ENCODE measurements around the gene TDRD12.
"Not testable (repeated sequence)": the region's sequence is repeated elsewhere in the genome, so short reads cannot be mapped to it uniquely, and the experiment has no call there.

The TDRD12 gene

DNA sequence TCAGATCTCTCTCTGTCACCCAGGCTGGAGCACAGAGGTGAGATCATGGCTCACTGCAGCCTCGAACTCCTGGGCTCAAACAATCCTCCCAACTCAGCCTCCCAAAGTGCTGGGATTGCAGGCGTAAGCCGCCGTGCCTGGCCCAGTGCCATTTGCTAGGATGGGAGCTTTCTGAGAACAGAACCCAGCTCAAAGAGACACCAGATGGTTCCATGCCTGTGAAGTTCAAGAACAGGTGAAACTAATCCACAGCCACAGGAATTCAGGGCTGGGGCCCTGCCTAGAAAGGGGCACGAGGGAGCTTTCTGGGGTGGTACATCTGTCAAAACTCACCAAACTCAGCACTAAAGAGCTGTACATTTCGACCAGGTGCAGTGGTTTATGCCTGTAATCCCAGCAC lies 145.8 kb downstream of the TDRD12 start:
- FAIRE-seq (no peak), DNase-seq (ENCODE audit: insufficient read length, low spot score) (no peak)
- no peak for TF ChIP-seq POLR2A (IDR thresholded peaks at IDR 0.05; ENCODE audit: low read depth, low read length)

DNA sequence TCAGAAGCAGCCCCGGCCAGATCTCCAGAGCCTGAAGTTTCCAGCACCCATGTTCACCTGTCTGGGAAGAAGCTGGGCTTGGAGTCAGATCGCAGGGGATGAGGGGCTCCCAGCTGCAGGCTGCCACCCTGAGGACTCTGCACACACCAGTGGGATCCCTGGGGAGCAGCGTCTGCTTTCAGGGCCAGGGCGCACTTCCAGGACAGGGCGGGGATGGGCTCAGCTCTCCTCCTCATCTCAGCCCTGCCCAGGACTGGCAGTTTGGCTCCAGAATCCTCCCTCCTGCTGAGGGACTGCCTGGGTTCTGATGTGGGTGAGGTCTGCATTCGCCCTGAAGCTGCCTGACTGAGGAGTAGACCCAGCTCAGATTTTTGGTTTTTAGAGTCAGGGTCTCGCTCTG lies 146.5 kb downstream of the TDRD12 start:
- DNase-seq (ENCODE audit: insufficient read length, low spot score) (no peak), FAIRE-seq (no peak)
- no peak for TF ChIP-seq POLR2A (IDR thresholded peaks at IDR 0.05; ENCODE audit: low read depth, low read length)

DNA sequence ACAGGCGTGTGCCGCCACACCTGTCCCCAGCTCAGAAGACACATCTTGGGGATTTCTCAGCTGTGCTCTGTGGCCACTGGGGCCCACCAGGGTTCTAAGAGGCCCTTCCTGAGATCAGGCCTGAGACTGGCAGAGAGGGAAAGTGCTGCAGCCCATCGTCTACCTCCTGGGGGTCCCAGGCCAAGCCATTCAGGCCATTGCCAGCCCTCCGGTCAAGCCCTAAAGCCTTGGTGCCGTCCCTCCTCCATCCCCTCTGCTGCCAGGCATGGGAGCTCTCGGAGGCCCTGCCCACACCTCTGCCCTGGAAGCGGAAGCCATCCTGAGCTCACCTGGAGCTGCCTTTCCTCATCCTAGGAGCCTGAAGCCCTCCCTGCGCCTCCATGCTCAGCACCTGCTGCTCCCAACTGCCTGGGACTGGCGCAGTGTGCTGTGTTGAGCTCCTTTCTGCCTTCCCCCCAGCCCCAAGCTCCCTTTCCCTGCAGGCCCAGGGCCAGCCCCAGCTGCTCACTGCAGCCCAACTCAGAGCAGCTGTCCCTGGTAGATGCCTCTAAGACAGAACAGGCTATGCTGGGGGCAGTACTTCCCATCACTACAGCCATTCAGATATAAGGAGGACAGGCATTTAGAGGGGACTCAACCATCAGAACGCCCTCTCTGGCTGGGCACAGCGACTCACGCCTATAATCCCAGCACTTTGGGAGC lies 147.1 kb downstream of the TDRD12 start:
- FAIRE-seq (no peak), DNase-seq (ENCODE audit: insufficient read length, low spot score) (no peak)
- TF ChIP-seq POLR2A (IDR thresholded peaks at IDR 0.05; ENCODE audit: low read depth, low read length) = no peak

DNA sequence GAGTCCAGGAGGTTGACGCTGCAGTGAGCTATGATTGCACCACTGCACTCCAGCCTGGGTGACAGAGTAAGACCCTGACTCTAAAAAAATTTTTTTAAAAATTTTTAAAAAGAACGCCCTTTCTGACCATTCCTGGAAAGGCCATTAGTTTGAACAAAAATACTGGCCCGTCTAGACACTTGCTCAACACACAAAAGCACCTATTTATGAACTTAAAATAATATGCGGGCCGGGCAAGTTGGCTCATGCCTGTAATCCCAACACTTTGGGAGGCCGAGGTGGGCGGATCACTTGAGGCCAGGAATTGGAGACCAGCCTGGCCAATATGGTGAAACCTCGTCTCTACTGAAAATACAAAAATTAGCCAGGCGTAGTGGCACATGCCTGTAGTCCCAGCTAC lies 147.9 kb downstream of the TDRD12 start:
- FAIRE-seq = not testable (repeated sequence)

DNA sequence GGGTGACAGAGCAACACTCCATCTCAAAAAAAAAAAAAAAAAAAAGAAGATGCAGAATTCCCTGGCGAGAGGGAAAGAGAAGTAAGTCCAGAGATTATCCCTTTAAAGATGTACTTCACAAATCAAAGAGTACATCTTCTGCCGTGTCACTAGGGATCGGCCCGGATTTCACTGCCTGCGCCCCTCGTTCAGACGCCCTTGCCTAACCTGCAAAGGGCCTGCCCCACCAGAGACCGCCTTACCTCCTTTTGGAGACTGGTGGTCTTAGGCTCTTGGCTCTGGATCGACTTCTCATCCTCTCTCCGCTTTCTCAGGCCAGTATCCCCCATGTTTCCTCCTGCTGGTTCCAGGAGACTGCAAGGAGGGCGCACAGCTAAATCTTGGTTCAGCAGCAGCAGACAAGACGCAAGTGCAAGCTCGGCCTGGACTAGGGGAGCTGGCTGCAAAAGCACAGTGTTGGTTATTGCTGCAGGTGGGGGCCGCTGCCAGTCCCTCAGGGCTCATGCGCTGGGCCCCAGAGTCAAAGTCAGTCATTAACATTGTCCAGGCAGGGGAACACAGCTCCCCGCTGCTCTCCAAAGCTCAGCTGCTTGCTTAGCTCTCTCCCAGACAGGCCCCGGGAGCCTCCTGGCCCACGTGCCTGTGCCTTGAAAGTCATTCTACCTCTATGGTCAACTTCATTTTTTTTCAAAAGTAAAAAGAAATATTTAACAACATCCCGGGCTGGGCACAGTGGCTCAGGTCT lies 148.8 kb downstream of the TDRD12 start:
- DNase-seq (ENCODE audit: insufficient read length, low spot score) = no peak
- no peak for FAIRE-seq
- TF ChIP-seq POLR2A (IDR thresholded peaks at IDR 0.05; ENCODE audit: low read depth, low read length) = no peak

More for the DNA sequence above, 147.9 kb downstream of the TDRD12 start:
- not testable (repeated sequence) for DNase-seq (ENCODE audit: insufficient read length, low spot score)

DNA sequence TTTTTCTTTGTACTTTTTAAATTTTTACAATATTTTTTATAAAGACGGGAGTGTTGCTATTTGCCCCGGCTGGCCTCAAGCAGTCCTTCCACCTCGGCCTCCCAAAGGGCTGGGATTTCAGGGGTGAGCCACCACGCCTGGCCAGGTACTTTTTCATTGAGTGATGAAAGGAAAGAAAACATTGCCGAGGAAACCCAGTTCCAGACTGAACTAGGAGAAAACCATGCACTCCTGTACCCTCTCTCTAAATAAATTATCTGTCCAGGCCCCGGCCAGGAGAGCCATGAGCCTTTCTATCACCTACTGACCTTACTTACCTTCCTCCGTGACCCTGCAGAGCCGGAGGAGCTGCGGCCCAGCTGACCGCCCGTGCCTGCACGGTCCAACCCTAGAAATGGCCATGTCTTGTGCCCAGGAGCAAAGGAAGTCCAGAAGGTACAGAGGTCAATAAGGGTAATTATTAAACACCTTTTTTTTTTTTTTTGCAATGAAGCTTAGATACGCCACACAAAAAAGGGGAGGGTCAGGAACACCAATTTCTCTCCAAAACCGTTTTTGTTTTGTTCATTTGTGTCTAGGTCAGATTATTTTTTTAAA lies 149.9 kb downstream of the TDRD12 start, which contains the start of gene SLC7A9:
Gene SLC7A9, minus strand, starts transcription at position 399 of the 597 bp plus-strand sequence. CDS start 1,233 bp downstream, outside the sequence.
- FAIRE-seq (no peak), DNase-seq (ENCODE audit: insufficient read length, low spot score) (no peak)
- TF ChIP-seq POLR2A (IDR thresholded peaks at IDR 0.05; ENCODE audit: low read depth, low read length) = no peak

DNA sequence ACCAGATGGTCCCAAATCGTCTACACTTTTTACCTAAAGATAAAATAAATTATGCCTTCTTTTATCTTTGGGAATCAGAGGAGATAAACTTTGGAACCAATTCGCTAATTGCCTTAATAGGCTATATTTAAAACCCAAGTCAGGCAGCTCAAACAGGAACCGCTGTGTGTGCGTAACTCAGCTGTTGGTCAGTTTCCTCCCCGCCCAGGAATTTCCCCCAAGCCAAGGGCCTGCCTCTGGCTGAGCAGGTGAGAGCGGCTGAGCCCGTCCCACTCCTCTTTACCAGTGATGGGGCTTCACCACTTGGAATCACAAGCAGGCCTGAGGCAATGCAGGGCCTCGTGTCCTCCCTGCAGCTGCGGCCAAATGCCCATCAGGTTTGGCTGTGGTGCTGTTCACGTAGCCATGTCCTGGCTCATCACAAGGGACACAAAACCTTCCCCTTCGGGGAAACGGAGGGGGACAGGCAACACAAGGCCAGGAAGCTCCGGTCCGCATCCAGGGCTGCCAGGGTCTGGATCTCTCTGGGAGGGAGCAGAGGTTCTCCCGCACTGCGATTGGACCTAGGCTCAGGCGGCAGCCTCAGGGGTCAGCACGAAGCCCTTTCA lies 150.5 kb downstream of the TDRD12 start:
- FAIRE-seq = no peak
- no peak for DNase-seq (ENCODE audit: insufficient read length, low spot score)
- TF ChIP-seq POLR2A (IDR thresholded peaks at IDR 0.05; ENCODE audit: low read depth, low read length) = no peak

DNA sequence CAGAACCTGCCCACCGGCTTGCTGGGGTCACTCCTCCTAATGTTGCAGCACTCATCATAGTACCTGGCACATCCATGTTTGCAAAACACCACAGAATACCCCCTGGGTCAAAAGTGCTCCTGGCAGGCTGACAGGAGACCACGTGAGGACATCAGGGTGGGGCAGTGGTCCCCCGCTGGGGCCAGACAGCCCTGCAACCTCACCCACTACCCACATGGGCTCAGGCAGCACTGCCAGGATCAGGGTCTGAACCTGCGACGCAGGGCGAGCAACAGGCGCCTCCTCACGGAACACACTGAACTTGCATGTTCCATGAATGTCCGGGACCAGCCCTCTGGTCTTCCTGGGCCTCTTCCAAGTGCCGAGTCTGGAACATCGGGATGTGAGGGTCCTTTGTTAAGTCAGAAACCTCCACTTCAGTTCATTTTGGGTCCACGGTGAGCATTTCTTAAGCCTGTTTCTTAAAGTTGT lies 151.4 kb downstream of the TDRD12 start:
- TF ChIP-seq POLR2A (IDR thresholded peaks at IDR 0.05; ENCODE audit: low read depth, low read length) = no peak
- DNase-seq (ENCODE audit: insufficient read length, low spot score) (no peak), FAIRE-seq (no peak)

DNA sequence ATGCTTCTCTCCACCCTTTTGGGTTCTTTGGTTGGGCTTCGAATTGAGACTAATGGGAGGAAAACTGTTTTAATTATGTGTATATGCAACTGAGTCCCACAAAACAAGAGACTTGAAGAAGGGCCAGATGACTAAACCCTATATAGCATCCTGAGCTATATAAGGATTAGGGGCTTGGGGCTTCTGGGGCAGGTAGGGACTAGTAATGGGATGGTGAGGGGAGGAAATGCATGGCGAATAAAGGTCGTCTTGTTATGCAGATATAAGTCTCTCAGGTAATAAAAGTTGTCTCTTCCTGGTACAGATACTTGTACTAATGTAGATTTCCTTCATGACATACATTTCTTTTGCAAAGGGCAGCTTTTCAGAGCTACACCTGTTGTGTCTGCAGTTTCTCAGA lies 152.8 kb downstream of the TDRD12 start:
- FAIRE-seq (no peak), DNase-seq (ENCODE audit: insufficient read length, low spot score) (no peak)
- TF ChIP-seq POLR2A (IDR thresholded peaks at IDR 0.05; ENCODE audit: low read depth, low read length) = no peak

DNA sequence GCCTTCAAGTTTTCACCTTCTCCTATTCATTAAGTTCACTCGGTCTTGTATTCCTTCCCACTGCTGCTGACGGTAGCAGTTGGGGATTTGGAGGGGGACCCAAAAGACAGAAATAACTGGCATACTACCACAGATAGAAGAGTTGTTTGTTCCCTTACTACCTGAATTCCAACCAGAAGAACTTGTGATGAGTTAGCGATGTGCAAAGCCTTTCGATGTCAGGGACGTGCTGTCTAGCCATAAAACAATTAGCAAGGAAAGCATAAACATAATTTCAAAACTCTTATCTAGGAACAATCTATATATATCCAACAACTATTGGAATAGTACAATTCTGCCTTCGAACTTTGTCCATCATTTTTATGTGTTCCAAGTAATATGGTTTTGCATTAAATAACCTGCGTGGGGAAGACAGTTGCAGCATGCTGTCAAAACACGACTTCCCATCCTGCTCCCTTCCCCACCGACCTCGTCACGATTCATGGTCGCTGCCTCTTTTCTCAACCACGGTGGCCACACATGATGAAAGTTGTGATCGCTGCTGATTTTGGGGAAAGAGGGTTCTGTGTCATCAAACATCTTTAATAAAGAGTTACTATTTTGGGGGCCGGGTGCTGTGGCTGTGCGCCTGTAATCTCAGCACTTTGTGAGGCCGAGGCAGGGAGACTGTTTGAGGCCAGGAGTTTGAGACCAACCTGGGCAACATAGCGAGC lies 153.8 kb downstream of the TDRD12 start:
- DNase-seq (ENCODE audit: insufficient read length, low spot score) = no peak
- no peak for TF ChIP-seq POLR2A (IDR thresholded peaks at IDR 0.05; ENCODE audit: low read depth, low read length)
- no peak for FAIRE-seq

DNA sequence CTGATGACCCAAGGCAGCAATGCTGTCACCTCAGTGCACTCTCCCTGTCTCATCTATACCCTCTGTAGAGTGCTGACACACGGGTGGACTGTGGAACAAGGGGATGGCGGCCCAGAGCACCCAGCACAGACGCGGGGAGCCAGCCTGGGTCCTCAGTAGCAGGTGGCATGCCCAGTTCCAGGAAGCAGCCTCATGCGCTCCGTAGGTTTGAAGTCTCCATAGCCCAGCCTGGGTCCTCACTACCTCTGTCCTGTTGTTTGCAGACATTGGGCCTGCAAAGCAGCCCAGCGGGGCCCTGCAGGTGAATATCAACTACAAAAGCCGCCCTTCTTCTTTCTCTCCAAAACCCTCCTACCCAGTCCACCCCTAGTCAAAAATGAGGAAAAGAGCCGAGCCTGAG lies 155.0 kb downstream of the TDRD12 start:
- TF ChIP-seq POLR2A (IDR thresholded peaks at IDR 0.05; ENCODE audit: low read depth, low read length) = no peak
- no peak for DNase-seq (ENCODE audit: insufficient read length, low spot score)
- no peak for FAIRE-seq

DNA sequence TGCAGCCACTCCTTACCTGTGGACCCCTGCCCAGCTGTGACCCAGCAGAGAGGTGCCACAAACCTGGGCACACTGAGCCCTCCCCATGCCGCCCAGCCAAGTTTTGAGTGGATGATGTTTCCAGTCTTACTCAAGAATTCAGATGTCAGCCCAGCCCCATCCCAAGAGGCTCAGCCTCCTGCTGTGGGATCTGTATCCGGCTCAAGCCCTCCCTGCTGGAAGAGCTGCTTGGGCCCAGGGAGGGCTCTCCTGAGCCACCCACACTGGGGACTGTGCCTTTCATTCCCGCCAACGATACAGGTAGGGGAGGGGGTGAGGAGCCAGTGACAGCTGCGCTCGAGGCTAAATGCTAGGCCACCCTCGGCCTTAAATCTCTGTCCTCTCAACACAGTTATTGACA lies 155.9 kb downstream of the TDRD12 start:
- FAIRE-seq (no peak), DNase-seq (ENCODE audit: insufficient read length, low spot score) (no peak)
- no peak for TF ChIP-seq POLR2A (IDR thresholded peaks at IDR 0.05; ENCODE audit: low read depth, low read length)

DNA sequence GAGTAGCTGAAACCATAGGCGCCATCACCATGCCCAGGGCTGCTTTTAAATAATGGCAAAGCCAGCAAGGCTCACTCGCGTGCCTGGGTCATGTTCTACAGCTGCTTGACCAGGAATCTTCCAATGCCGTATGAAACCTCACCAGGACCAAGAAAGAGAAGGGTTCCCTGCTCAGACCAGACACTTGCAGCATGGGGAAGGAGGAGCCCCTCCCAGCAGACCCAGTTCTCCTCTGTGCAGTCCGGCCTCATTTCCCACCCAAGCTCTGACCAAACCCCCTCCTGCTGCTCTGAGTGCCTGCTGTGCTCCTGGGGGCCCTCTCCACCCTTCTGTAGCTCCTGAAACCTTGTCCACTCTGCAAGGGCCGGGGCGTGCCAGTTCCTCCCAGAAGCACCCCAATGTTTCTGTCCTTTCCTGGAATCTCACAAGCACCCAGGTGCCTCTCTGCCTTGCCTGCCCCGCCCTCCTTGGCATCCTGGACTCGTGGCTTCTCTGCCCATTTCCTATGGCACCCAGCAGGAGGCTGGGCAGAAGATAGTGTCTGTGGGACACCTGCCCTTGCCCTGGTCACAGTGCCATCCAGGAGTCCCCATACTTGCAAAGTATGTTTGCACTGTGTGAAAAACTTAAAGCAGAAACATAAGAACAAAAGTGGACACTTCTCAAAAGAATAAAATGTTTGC lies 156.8 kb downstream of the TDRD12 start:
- no peak for TF ChIP-seq POLR2A (IDR thresholded peaks at IDR 0.05; ENCODE audit: low read depth, low read length)
- peak; percentile 52 for DNase-seq (ENCODE audit: insufficient read length, low spot score)
- no peak for FAIRE-seq

All from H54 (cell line).